T-cell (primary cell): ENCODE measurements around the gene HDAC9. TPM values are rescaled to one million over a fixed set of nuclear protein-coding genes. Genes with fewer than 3 reads are reported as not detected.

Experiments
- ATAC-seq, 4 experiments: fragments of 200-7000 bp in 3 of 4; fragments of 150-1000 bp in 1 of 4; cut with Tn5 transposase; replicated peaks in 1 of 4; 1 replicate in 3 of 4; 2 replicates in 1 of 4; pipeline ENCODE4 v1.10.0; 2021; ENCODE audit warnings: moderate library complexity in 3 of 4, mild to moderate bottlenecking in 2 of 4, moderate number of reproducible peaks in 1 of 4
- CTCF ChIA-PET, 2 donors: fragments of 300-600 bp; sonication (Branson Sonifier 250); formaldehyde crosslinking; loops; one replicate each; lab custom pipeline; 2022; ENCODE audit warnings: antibody characterized with exemption in 2 of 2; lab: Charles Lee
- POLR2A ChIA-PET, 2 donors: fragments of 300-600 bp; sonication (Branson Sonifier 250); formaldehyde crosslinking; loops; one replicate each; lab custom pipeline; 2022; ENCODE audit warnings: antibody characterized with exemption in 2 of 2; lab: Charles Lee
- DNase-seq, 35 experiments: peaks; one replicate each; pipeline versions ENCODE4 v3.0.0 to v3.0.0-alpha.2; 2013 to 2023
- H3K27ac ChIP-seq: one replicate; pipeline ENCODE4 v1.5.1; 2013; ENCODE audit warnings: low read length
- H3K27me3 ChIP-seq, 2 experiments: replicated peaks in 1 of 2; 1 replicate in 1 of 2; 2 replicates in 1 of 2; pipeline versions ENCODE4 v1.6.1 to v1.7.0; 2013; ENCODE audit warnings: low read length in 1 of 2, mixed read lengths in 1 of 2; ENCODE audit not compliant: control insufficient read depth in 2 of 2, insufficient read depth in 2 of 2; ENCODE audit errors: extremely low read depth in 1 of 2
- H3K36me3 ChIP-seq, 2 donors: 1 replicate in 1 of 2; 2 replicates in 1 of 2; pipeline versions ENCODE4 v1.6.1 to v1.7.0; 2013; ENCODE audit warnings: low read length in 1 of 2; ENCODE audit not compliant: control insufficient read depth in 2 of 2, insufficient read depth in 1 of 2; ENCODE audit errors: extremely low read depth in 1 of 2
- H3K4me1 ChIP-seq, 2 experiments: 1 replicate in 1 of 2; 2 replicates in 1 of 2; pipeline versions ENCODE4 v1.6.1 to v1.7.0; 2013; ENCODE audit warnings: low read length in 2 of 2, mixed read lengths in 1 of 2; ENCODE audit not compliant: insufficient read depth in 2 of 2, control insufficient read depth in 1 of 2; ENCODE audit errors: extremely low read depth in 1 of 2
- H3K4me3 ChIP-seq, 2 donors: 1 replicate in 1 of 2; 2 replicates in 1 of 2; pipeline versions ENCODE4 v1.5.1 to v1.7.0; 2013; ENCODE audit warnings: mild to moderate bottlenecking in 2 of 2, low read length in 1 of 2, moderate library complexity in 1 of 2; ENCODE audit not compliant: control insufficient read depth in 1 of 2; ENCODE audit errors: extremely low read depth in 1 of 2
- H3K9me3 ChIP-seq: 2 replicates; pipeline ENCODE4 v1.7.0; 2013
- H3K27ac Mint-ChIP-seq, 2 donors: one replicate each; pipeline ENCODE4 v1.8.0; 2020 to 2021; ENCODE audit warnings: mild to moderate bottlenecking in 2 of 2, mixed read lengths in 2 of 2
- H3K27me3 Mint-ChIP-seq, 2 donors: one replicate each; pipeline ENCODE4 v1.8.0; 2021 to 2022; ENCODE audit warnings: mixed read lengths in 2 of 2
- H3K36me3 Mint-ChIP-seq: one replicate; pipeline ENCODE4 v1.8.0; 2021; ENCODE audit warnings: mixed read lengths
- H3K4me1 Mint-ChIP-seq, 3 donors: one replicate each; pipeline ENCODE4 v1.8.0; 2020 to 2022; ENCODE audit warnings: mixed read lengths in 3 of 3, mild to moderate bottlenecking in 1 of 3
- H3K4me3 Mint-ChIP-seq, 3 donors: one replicate each; pipeline ENCODE4 v1.8.0; 2020 to 2022; ENCODE audit warnings: mild to moderate bottlenecking in 3 of 3, mixed read lengths in 3 of 3, moderate library complexity in 3 of 3
- H3K9me3 Mint-ChIP-seq, 3 donors: one replicate each; pipeline ENCODE4 v1.8.0; 2020 to 2022; ENCODE audit warnings: mixed read lengths in 3 of 3
- whole genome bisulfite sequencing: methylation state at CpG from one replicate; pipeline ENCODE4 v1.1.5; 2013; ENCODE audit warnings: missing lambda C conversion rate; ENCODE audit not compliant: insufficient coverage; 5-methylcytosine and 5-hydroxymethylcytosine counted together
- total RNA-seq, 35 experiments: library from RNA in 6 of 35; stranded (reverse) in 6 of 35; fragments of 120-200 nt in 1 of 35; gene quantifications; one replicate each; pipeline versions ENCODE4 v1.2.1 to v1.2.4 and lab custom pipeline; 2013 to 2026

The HDAC9 gene
- total RNA-seq, 5 donors from 2014 or later (not counting 1 experiment from before 2014, with no cell fraction given): 2.8 to 6.7 (median 4.7) TPM

DNA sequence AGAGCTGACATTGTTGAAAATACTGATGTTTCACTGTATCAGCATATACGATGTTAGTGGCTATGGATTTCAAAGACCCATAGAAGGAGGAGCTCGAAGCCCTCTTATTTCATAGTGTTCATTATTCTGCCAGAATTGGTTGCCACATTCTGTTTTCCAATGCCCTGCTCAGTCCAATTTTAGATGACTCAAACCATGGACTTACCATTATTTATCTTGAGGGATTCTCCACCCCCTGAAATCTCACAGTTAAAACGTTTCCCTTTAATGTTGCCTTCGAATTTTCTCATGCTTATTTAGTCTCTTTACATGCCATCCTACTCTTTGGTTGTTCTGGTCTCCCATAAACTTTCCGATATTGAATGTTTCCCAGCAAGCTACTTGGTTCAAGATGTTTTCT is 264.5 kb downstream of the HDAC9 start:
- H3K27ac Mint-ChIP-seq: no peak overlapping the region
- H3K27ac ChIP-seq: no peak overlapping the region
- ChIA-PET CTCF (no interaction called here), POLR2A (no interaction called here)
- H3K9me3 ChIP-seq: no peaks in the 10 kb centered on the region
- no peaks in the 10 kb centered on the region for H3K4me1 Mint-ChIP-seq
- WGBS: 67% methylated on average over 4 of the region's 5 CpGs
- no peaks in the 10 kb centered on the region for H3K27me3 ChIP-seq
- no peaks in the 10 kb centered on the region for H3K27me3 Mint-ChIP-seq
- no peaks in the 10 kb centered on the region for H3K36me3 ChIP-seq
- H3K4me3 Mint-ChIP-seq: no peak overlapping the region
- no peaks in the 10 kb centered on the region for H3K9me3 Mint-ChIP-seq
- H3K36me3 Mint-ChIP-seq: no peaks in the 10 kb centered on the region
- no peak for ATAC-seq
- no peak overlapping the region for H3K4me3 ChIP-seq
- no peaks in the 10 kb centered on the region for H3K4me1 ChIP-seq
- no peak for DNase-seq

DNA sequence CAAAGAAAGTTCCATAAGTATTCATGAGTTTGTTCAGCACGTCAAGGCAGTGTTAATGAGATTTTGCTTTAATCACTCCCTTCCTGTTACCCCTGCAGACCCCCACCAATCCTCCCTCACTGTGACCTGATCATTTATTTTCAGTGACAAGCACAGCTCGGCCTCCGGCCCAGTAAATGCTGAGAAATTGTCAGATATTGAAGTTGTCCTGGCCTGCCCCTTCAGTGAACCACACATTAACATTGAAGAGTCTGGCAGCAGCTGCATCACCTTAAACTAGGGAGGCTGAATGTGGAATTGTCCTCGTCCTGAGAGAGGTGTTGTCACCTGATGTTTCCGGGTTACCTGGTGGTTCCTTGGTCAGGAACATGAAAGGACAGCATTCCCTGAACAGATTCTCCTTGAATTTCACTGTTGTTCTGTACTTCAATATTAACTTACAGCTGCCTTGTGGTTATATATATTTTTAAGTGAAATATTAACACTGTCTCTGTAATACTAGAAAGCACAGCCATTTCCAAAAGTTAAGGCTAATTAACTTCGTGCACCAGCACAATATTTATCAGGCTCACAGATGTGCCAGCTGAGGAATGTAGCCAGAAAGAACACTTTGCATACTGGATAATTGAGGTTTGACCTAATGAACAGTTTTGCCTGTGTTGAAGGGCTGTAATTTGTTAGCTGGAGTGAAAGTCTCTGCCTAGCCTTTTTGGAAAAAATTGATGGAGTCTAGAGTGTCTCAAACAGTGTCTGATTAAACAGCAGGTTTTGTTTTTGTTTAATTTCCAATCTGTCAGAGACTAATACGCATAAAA is 265.3 kb downstream of the HDAC9 start:
- 100% methylated on average over 1 of the region's 7 CpGs for WGBS
- H3K27me3 Mint-ChIP-seq: no peaks in the 10 kb centered on the region
- no peak overlapping the region for H3K4me3 ChIP-seq
- H3K27ac Mint-ChIP-seq: no peak overlapping the region
- POLR2A ChIA-PET: no interaction called here
- no peaks in the 10 kb centered on the region for H3K4me1 ChIP-seq
- no peak overlapping the region for H3K27ac ChIP-seq
- H3K4me1 Mint-ChIP-seq: no peaks in the 10 kb centered on the region
- H3K4me3 Mint-ChIP-seq: no peak overlapping the region
- no peaks in the 10 kb centered on the region for H3K36me3 Mint-ChIP-seq
- H3K27me3 ChIP-seq: no peaks in the 10 kb centered on the region
- ATAC-seq: no peak
- H3K9me3 Mint-ChIP-seq: no peaks in the 10 kb centered on the region
- CTCF ChIA-PET: no interaction called here
- no peaks in the 10 kb centered on the region for H3K36me3 ChIP-seq
- DNase-seq: no peak
- H3K9me3 ChIP-seq: no peaks in the 10 kb centered on the region

DNA sequence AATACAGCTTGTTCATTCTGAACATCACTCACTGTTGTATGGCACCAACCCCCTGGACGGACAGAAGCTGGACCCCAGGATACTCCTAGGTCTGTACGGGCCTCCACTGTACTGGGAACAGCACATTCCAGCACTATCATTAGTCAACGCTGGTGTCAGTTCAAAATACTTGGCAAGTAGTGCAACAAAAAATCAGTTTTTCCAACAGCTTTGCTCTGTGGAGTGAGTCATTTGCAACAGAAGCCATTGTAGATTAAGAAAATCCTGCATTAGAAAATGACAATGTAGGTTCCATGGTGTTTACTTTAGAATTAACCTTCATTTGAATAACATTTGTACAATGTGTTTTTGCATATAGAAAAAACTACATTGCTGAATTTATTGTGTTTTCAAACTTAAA is 266.6 kb downstream of the HDAC9 start:
- no peak for ATAC-seq
- no peaks in the 10 kb centered on the region for H3K27me3 Mint-ChIP-seq
- H3K4me3 Mint-ChIP-seq: no peak overlapping the region
- Histone ChIP-seq H3K27me3 (no peaks in the 10 kb centered on the region), H3K4me1 (no peaks in the 10 kb centered on the region), H3K36me3 (no peaks in the 10 kb centered on the region), H3K4me3 (no peak overlapping the region), H3K27ac (no peak overlapping the region), H3K9me3 (no peaks in the 10 kb centered on the region)
- DNase-seq: no peak
- ChIA-PET POLR2A (no interaction called here), CTCF (no interaction called here)
- 100% methylated on average over 2 of the region's 3 CpGs for WGBS
- H3K36me3 Mint-ChIP-seq: no peaks in the 10 kb centered on the region
- no peaks in the 10 kb centered on the region for H3K9me3 Mint-ChIP-seq
- no peaks in the 10 kb centered on the region for H3K4me1 Mint-ChIP-seq
- H3K27ac Mint-ChIP-seq: no peak overlapping the region

DNA sequence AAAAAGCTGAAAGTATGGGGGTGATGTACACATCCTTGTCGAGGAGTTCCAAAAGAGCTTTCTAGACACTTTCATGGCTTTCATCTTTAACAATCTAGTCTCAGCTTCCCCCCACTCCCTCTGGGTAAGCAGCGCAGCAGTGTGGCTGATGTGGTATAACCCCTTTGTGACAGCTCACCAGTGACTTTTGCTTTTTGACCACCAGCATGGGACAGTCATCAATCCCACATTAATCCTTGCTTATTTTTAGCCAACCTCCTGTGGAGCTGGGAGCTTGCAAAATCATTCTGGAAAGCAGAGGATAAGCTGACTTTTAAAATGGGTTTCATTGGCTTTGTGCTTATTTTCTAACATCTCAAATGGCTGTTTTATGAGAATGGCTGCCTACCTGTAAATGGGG is 272.7 kb downstream of the HDAC9 start:
- DNase-seq: no peak
- CTCF ChIA-PET: no interaction called here
- no CpG with 5 or more reads among the region's 2 CpGs for WGBS
- Histone ChIP-seq H3K36me3 (no peaks in the 10 kb centered on the region), H3K4me3 (no peak overlapping the region), H3K27me3 (no peaks in the 10 kb centered on the region), H3K27ac (no peak overlapping the region), H3K9me3 (no peaks in the 10 kb centered on the region), H3K4me1 (no peaks in the 10 kb centered on the region)
- Mint-ChIP-seq H3K27ac (no peak overlapping the region), H3K4me1 (no peaks in the 10 kb centered on the region), H3K36me3 (no peaks in the 10 kb centered on the region), H3K9me3 (peaks cover 0 to 3% (median 0%) of the 10 kb centered on the region in 3 donors), H3K27me3 (no peaks in the 10 kb centered on the region), H3K4me3 (no peak overlapping the region)
- POLR2A ChIA-PET: interaction anchor here in 1 of 2 donors (0.6 kb wide), 1 partner anchor 290 kb away, joined by 3 read pairs; no protein-coding TSS in a partner anchor
- ATAC-seq: no peak

DNA sequence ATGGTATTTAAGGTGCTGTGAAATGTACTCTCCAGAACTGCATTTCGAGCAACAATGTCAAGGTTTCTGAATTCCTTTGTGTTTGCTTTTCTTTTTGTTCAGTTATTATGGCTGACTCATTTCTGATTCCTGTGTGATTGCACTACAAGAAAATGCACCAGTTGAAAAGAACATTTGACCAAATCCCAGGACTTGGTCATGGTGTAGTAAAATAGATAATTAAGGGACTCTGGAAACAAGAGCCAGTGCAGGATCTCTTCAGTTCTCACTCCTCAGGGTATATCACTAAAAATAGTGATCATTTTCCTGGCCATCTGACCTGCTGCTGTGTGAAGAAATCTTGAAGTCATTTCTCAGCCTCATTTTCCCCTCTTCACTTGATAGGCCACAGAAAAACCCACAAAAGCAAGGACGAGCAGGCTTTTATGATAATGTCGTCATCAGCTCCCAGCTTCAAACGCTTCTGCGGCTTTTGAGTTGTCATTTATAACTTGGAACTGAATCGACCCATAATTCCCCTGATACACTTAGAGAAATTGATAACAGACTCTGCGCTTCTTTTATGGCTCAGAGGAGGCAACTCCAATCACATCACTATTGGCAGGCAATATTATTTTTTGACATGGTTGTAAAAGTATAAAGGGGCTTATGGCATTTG is 274.7 kb downstream of the HDAC9 start:
- no peak overlapping the region for H3K27ac ChIP-seq
- ATAC-seq: no peak
- no peaks in the 10 kb centered on the region for H3K9me3 ChIP-seq
- no peaks in the 10 kb centered on the region for H3K4me1 ChIP-seq
- ChIA-PET POLR2A (no interaction called here), CTCF (no interaction called here)
- Mint-ChIP-seq H3K27ac (no peak overlapping the region), H3K4me1 (no peaks in the 10 kb centered on the region), H3K4me3 (no peak overlapping the region), H3K27me3 (no peaks in the 10 kb centered on the region), H3K36me3 (no peaks in the 10 kb centered on the region), H3K9me3 (peaks cover 0 to 7% (median 6%) of the 10 kb centered on the region in 3 donors)
- no peaks in the 10 kb centered on the region for H3K36me3 ChIP-seq
- no peak for DNase-seq
- no peak overlapping the region for H3K4me3 ChIP-seq
- H3K27me3 ChIP-seq: no peaks in the 10 kb centered on the region
- WGBS: 77% methylated on average over 5 of the region's 7 CpGs

DNA sequence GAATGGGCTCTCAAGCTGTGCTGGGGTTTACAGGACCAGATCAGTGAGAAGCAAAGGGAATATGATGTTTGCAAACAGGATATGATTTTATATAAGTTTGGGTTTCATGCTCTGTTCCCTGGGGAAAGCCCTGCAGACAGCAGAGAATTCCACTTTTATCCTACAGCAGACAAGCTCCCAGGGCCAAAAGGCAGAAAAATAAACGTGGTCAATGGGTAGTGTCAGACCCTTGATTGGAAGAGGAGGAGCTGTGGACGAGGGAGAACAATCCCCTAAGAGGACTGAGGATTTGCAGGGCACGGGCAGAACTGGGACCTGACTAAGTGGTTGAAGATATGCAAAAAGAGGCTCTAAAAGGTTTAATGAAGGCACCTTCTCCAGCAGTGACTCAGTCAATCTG is 275.3 kb downstream of the HDAC9 start:
- no peaks in the 10 kb centered on the region for H3K9me3 ChIP-seq
- H3K27me3 ChIP-seq: no peaks in the 10 kb centered on the region
- DNase-seq (no peak), ATAC-seq (no peak)
- CTCF ChIA-PET: no interaction called here
- Mint-ChIP-seq H3K27me3 (no peaks in the 10 kb centered on the region), H3K4me1 (no peaks in the 10 kb centered on the region), H3K9me3 (peaks cover 0 to 7% (median 6%) of the 10 kb centered on the region in 3 donors), H3K27ac (no peak overlapping the region), H3K36me3 (no peaks in the 10 kb centered on the region), H3K4me3 (no peak overlapping the region)
- no peaks in the 10 kb centered on the region for H3K4me1 ChIP-seq
- no peaks in the 10 kb centered on the region for H3K36me3 ChIP-seq
- no peak overlapping the region for H3K27ac ChIP-seq
- 59% methylated on average over 2 of the region's 3 CpGs for WGBS
- POLR2A ChIA-PET: no interaction called here
- no peak overlapping the region for H3K4me3 ChIP-seq
